OCI-LY1 (cell line): ENCODE measurements around the gene TGM1.

ENCODE experiments used
- H2AFZ ChIP-seq: fragments of 200-600 bp; sonication (generic), shearing (Covaris generic); 2 replicates; pipeline ENCODE4 v1.6.0; 2014; ENCODE audit warnings: antibody characterized with exemption, mild to moderate bottlenecking, low read length
- H3F3A ChIP-seq: fragments of 200-600 bp; sonication (generic), shearing (Covaris generic); 2 replicates; pipeline ENCODE4 v1.6.0; 2014; ENCODE audit warnings: mild to moderate bottlenecking, antibody characterized with exemption, low read length, moderate library complexity; ENCODE audit not compliant: insufficient read depth
- H3K27ac ChIP-seq: fragments of 200-600 bp; sonication (generic); 2 replicates; pipeline ENCODE4 v1.5.1; 2014; ENCODE audit warnings: low read length, mixed run types, mild to moderate bottlenecking, low read depth; ENCODE audit not compliant: poor library complexity, severe bottlenecking
- H3K27me3 ChIP-seq: fragments of 200-600 bp; sonication (generic); 2 replicates; pipeline ENCODE4 v1.6.0; 2014; ENCODE audit warnings: antibody characterized with exemption, mild to moderate bottlenecking, low read length, moderate library complexity; ENCODE audit not compliant: insufficient read depth
- H3K36me3 ChIP-seq: fragments of 200-600 bp; sonication (generic); 2 replicates; pipeline ENCODE4 v1.6.1; 2014; ENCODE audit warnings: mild to moderate bottlenecking, antibody characterized with exemption, low read length, moderate library complexity, mixed read lengths; ENCODE audit not compliant: insufficient read depth
- H3K4me1 ChIP-seq: fragments of 200-600 bp; sonication (generic); 2 replicates; pipeline ENCODE4 v1.5.1; 2014; ENCODE audit warnings: mild to moderate bottlenecking, low read length, moderate library complexity; ENCODE audit not compliant: insufficient read depth, severe bottlenecking
- H3K4me2 ChIP-seq: fragments of 200-600 bp; sonication (generic), shearing (Covaris generic); 2 replicates; pipeline ENCODE4 v1.6.1; 2014; ENCODE audit warnings: low read length
- H3K4me3 ChIP-seq: fragments of 200-600 bp; sonication (generic); 2 replicates; pipeline ENCODE4 v1.5.1; 2014; ENCODE audit warnings: low read length, low read depth, mild to moderate bottlenecking, mixed read lengths; ENCODE audit not compliant: poor library complexity, severe bottlenecking
- H3K79me2 ChIP-seq: fragments of 200-600 bp; shearing (Covaris generic); 2 replicates; pipeline ENCODE4 v1.6.1; 2016; ENCODE audit warnings: mixed run types, low read length, mixed read lengths; ENCODE audit not compliant: insufficient read depth
- H3K9ac ChIP-seq: fragments of 200-600 bp; sonication (generic), shearing (Covaris generic); 2 replicates; pipeline ENCODE4 v1.6.1; 2014; ENCODE audit warnings: mild to moderate bottlenecking, low read length, mixed read lengths
- H3K9me2 ChIP-seq: fragments of 200-600 bp; sonication (generic), shearing (Covaris generic); 2 replicates; pipeline ENCODE4 v1.6.1; 2014; ENCODE audit warnings: low read depth, mild to moderate bottlenecking, low read length, mixed read lengths
- H3K9me3 ChIP-seq: fragments of 200-600 bp; shearing (Covaris generic); 2 replicates; pipeline ENCODE4 v1.6.1; 2014; ENCODE audit warnings: low read length, mixed read lengths
- H4K20me1 ChIP-seq: fragments of 200-600 bp; sonication (generic), shearing (Covaris generic); 2 replicates; pipeline ENCODE4 v1.6.0; 2016; ENCODE audit warnings: mild to moderate bottlenecking, low read length; ENCODE audit not compliant: insufficient read depth
- EZH2 ChIP-seq: fragments of 200-600 bp; sonication (generic), shearing (Covaris generic); IDR thresholded peaks from 2 replicates; pipeline ENCODE4 v1.8.0; 2017; ENCODE audit warnings: borderline replicate concordance, mixed run types, mild to moderate bottlenecking, antibody characterized with exemption, low read length, moderate library complexity, mixed read lengths
- TF ChIP-seq, protein P1 (sequence below): fragments of 200-600 bp; sonication (generic), shearing (Covaris generic); IDR thresholded peaks from 2 replicates; pipeline ENCODE4 v1.5.1; 2017; ENCODE audit warnings: mild to moderate bottlenecking, antibody characterized with exemption, low read length, moderate library complexity, mixed read lengths

The TGM1 gene

DNA sequence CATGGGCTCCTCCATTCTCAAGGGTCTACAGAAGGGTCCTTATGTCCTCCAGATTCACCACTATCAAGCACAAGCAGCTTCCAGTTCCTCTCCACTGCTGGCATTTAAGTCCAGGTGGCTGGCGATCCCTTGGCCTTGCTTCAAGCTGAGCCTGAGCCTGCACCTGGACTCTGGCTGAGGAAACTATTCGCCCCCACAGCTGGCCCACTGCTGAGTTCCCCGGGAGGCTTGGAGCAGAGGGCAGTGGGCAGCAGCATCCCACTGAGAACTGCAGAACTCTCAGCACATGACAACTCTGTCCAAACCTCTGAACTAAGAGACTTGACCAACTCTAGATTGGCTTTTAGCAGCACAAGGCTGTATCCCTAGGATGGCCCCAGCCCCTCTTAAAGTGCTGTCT lies 19.8 kb upstream of the TGM1 start:
- no peaks in the 10 kb centered on the region for H3K79me2 ChIP-seq
- no peaks in the 10 kb centered on the region for H3K27me3 ChIP-seq
- peaks cover 11% of the 10 kb centered on the region for H3K4me1 ChIP-seq
- no peaks in the 10 kb centered on the region for H3K9me2 ChIP-seq
- H3F3A ChIP-seq = no peaks in the 10 kb centered on the region
- H2AFZ ChIP-seq = no peak overlapping the region
- H3K9me3 ChIP-seq = no peaks in the 10 kb centered on the region
- H4K20me1 ChIP-seq = no peaks in the 10 kb centered on the region
- H3K9ac ChIP-seq = no peak overlapping the region
- TF ChIP-seq, protein P1, sequence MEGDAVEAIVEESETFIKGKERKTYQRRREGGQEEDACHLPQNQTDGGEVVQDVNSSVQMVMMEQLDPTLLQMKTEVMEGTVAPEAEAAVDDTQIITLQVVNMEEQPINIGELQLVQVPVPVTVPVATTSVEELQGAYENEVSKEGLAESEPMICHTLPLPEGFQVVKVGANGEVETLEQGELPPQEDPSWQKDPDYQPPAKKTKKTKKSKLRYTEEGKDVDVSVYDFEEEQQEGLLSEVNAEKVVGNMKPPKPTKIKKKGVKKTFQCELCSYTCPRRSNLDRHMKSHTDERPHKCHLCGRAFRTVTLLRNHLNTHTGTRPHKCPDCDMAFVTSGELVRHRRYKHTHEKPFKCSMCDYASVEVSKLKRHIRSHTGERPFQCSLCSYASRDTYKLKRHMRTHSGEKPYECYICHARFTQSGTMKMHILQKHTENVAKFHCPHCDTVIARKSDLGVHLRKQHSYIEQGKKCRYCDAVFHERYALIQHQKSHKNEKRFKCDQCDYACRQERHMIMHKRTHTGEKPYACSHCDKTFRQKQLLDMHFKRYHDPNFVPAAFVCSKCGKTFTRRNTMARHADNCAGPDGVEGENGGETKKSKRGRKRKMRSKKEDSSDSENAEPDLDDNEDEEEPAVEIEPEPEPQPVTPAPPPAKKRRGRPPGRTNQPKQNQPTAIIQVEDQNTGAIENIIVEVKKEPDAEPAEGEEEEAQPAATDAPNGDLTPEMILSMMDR = no peak
- TF ChIP-seq EZH2 = no peak
- no peaks in the 10 kb centered on the region for H3K36me3 ChIP-seq
- no peak overlapping the region for H3K4me2 ChIP-seq
- H3K4me3 ChIP-seq = no peak overlapping the region
- H3K27ac ChIP-seq = no peak overlapping the region

DNA sequence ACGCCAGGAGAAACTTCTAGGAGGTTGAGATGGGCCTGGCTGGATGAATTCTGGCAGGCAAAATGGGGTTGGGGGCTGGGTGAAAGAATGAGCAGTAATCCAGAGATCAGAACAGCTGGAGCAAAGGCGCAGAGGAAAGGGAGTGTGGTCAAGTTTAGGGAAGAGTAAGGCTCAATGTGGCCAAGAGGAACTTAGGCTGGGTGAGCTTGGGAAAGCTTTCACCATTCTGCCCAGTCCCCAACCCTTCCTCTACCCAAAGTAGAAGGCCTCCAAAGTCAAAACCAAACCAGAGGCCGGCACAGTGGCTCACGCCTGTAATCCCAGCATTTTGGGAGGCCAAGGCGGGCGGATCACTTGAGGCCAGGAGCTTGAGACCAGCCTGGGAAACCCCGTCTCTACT lies 18.7 kb upstream of the TGM1 start:
- no peaks in the 10 kb centered on the region for H3F3A ChIP-seq
- no peaks in the 10 kb centered on the region for H3K79me2 ChIP-seq
- no peak overlapping the region for H2AFZ ChIP-seq
- no peak overlapping the region for H3K27ac ChIP-seq
- peaks cover 16% of the 10 kb centered on the region for H3K4me1 ChIP-seq
- no peaks in the 10 kb centered on the region for H3K9me3 ChIP-seq
- TF ChIP-seq EZH2 = no peak
- TF ChIP-seq, protein P1 = no peak
- no peaks in the 10 kb centered on the region for H4K20me1 ChIP-seq
- H3K36me3 ChIP-seq = no peaks in the 10 kb centered on the region
- H3K9me2 ChIP-seq = no peaks in the 10 kb centered on the region
- no peak overlapping the region for H3K9ac ChIP-seq
- H3K27me3 ChIP-seq = no peaks in the 10 kb centered on the region
- H3K4me3 ChIP-seq = no peak overlapping the region
- H3K4me2 ChIP-seq = no peak overlapping the region

DNA sequence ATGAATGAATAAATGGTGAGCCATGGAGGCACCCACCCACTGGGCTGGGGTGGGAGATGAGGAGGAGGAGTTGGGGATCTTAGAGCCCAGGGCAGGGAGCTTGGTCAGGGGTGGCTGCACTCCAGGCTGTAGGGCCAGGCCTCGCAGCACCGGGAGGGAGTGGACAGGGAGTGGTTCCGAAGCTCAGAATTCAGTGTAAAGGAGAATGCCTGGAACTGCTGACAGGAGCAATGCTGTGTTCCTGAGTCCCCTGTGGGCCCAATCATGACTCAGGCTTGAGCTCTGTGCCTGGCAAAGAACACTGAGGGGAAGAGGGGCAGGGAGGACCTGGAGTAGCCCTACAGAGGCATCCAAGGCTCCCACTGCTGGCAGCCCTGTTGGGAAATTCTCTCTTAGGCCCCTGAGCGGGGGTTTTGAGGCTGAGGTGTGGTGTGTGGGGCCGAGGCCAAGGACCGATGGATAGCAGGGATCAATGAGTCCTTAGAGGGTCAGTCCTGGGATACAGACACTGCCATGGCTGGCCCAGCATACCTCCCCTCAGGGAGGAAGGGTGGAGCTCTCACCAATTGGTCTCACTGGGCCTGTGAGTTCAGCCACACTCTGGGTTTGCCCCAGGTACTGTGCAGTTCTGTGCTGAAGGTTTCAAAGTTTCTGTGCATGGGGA lies 18.0 kb upstream of the TGM1 start:
- H3K9me2 ChIP-seq = no peaks in the 10 kb centered on the region
- no peaks in the 10 kb centered on the region for H3K27me3 ChIP-seq
- no peaks in the 10 kb centered on the region for H3K79me2 ChIP-seq
- TF ChIP-seq, protein P1 = no peak
- TF ChIP-seq EZH2 = no peak
- H3F3A ChIP-seq = no peaks in the 10 kb centered on the region
- H2AFZ ChIP-seq = no peak overlapping the region
- H3K4me2 ChIP-seq = no peak overlapping the region
- no peak overlapping the region for H3K9ac ChIP-seq
- H3K4me1 ChIP-seq = peaks cover 16% of the 10 kb centered on the region
- H3K4me3 ChIP-seq = no peak overlapping the region
- no peaks in the 10 kb centered on the region for H4K20me1 ChIP-seq
- H3K9me3 ChIP-seq = no peaks in the 10 kb centered on the region
- no peak overlapping the region for H3K27ac ChIP-seq
- H3K36me3 ChIP-seq = no peaks in the 10 kb centered on the region
